Cardiac muscle cell (in vitro differentiated cells and primary cell): Measurements from ENCODE around the gene ZNF649. TPM values are rescaled to one million over a fixed set of nuclear protein-coding genes. Genes with fewer than 3 reads are reported as not detected.

Source experiments
- DNase-seq, 2 donors: peaks; one replicate each; pipeline versions ENCODE4 v3.0.0 to v3.0.0-alpha.2; 2010 to 2017; ENCODE audit warnings: low read depth in 1 of 2, low spot score in 1 of 2
- H3K27ac ChIP-seq: fragments of 200-600 bp; sonication (generic); 2 replicates; pipeline ENCODE4 v1.5.1; 2016
- H3K27me3 ChIP-seq: fragments of 200-600 bp; sonication (generic); 2 replicates; pipeline ENCODE4 v1.6.0; 2016; ENCODE audit warnings: control low read depth
- H3K36me3 ChIP-seq: fragments of 200-600 bp; sonication (generic); 2 replicates; pipeline ENCODE4 v1.5.1; 2016; ENCODE audit warnings: control low read depth
- H3K4me1 ChIP-seq: fragments of 200-600 bp; sonication (generic); 2 replicates; pipeline ENCODE4 v1.8.1; 2017; ENCODE audit warnings: low read depth, mild to moderate bottlenecking, mixed run types
- H3K4me3 ChIP-seq: fragments of 200-600 bp; sonication (generic); 2 replicates; pipeline ENCODE4 v1.5.1; 2016; ENCODE audit warnings: mild to moderate bottlenecking
- H3K9me3 ChIP-seq: fragments of 200-600 bp; sonication (generic); 2 replicates; pipeline ENCODE4 v1.5.1; 2017; ENCODE audit warnings: low read depth, mild to moderate bottlenecking, control low read depth
- CTCF ChIP-seq: IDR thresholded peaks from 2 replicates; pipeline ENCODE4 v1.5.1; 2012; ENCODE audit warnings: low read depth, mild to moderate bottlenecking, low read length
- polyA plus RNA-seq: library from polyadenylated mRNA; unstranded; fragments of >200 nt; fragmentation: Nextera tagmentation; extraction: Ambion mirVana; gene quantifications from 2 replicates; pipeline ENCODE4 v1.2.1, GENCODE V29; 2016
- total RNA-seq: library from RNA; depleted of rRNA; stranded (reverse); fragments of >200 nt; gene quantifications from 2 replicates; pipeline ENCODE4 v1.2.3, GENCODE V29; 2016

The ZNF649 gene
- total and polyA plus RNA-seq, 2 experiments from 2014 or later, result 17.4 to 26.3 TPM

GRCh38 chr19:51938936-51939335 lies 34.1 kb upstream of the ZNF649 start:
- no peaks in the 10 kb centered on the region for H3K4me1 ChIP-seq
- no peak overlapping the region for H3K4me3 ChIP-seq
- no peak for DNase-seq
- H3K9me3 ChIP-seq, result no peaks in the 10 kb centered on the region
- H3K36me3 ChIP-seq, result peaks cover 62% of the 10 kb centered on the region
- H3K27me3 ChIP-seq, result no peaks in the 10 kb centered on the region
- no peak overlapping the region for H3K27ac ChIP-seq
- TF ChIP-seq CTCF, result no peak

DNA sequence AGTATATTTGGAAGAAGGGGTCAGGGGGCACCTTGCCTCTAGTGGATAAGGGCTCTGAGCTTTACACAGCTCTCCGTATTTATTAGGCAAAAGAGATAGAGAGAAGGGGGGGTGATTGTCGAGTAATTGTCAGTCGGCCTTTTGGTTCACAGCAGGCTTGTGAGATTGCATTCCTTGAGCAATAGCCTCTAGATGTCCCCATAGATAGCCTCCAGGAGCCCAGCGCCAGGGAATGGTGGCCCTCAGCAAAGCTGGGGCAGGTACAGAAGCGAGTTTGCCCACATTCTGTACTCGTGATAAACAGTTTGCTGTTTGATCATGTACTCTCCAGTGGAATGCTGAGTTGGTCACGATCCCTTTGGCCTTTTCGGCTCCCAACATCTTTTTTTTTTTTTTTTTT lies 27.1 kb upstream of the ZNF649 start:
- no peaks in the 10 kb centered on the region for H3K27me3 ChIP-seq
- no peaks in the 10 kb centered on the region for H3K4me1 ChIP-seq
- no peak for DNase-seq
- H3K4me3 ChIP-seq, result no peak overlapping the region
- no peak overlapping the region for H3K27ac ChIP-seq
- no peaks in the 10 kb centered on the region for H3K9me3 ChIP-seq
- no peak for TF ChIP-seq CTCF
- H3K36me3 ChIP-seq, result peaks cover 29% of the 10 kb centered on the region

GRCh38 chr19:51927859-51928258 lies 23.0 kb upstream of the ZNF649 start:
- H3K9me3 ChIP-seq, result no peaks in the 10 kb centered on the region
- peaks cover 15% of the 10 kb centered on the region for H3K36me3 ChIP-seq
- no peaks in the 10 kb centered on the region for H3K4me1 ChIP-seq
- peak overlapping the region; percentile 97 for H3K27ac ChIP-seq
- H3K27me3 ChIP-seq, result no peaks in the 10 kb centered on the region
- no peak for TF ChIP-seq CTCF
- peak overlapping the region; percentile 58 for H3K4me3 ChIP-seq
- DNase-seq, result no peak

DNA sequence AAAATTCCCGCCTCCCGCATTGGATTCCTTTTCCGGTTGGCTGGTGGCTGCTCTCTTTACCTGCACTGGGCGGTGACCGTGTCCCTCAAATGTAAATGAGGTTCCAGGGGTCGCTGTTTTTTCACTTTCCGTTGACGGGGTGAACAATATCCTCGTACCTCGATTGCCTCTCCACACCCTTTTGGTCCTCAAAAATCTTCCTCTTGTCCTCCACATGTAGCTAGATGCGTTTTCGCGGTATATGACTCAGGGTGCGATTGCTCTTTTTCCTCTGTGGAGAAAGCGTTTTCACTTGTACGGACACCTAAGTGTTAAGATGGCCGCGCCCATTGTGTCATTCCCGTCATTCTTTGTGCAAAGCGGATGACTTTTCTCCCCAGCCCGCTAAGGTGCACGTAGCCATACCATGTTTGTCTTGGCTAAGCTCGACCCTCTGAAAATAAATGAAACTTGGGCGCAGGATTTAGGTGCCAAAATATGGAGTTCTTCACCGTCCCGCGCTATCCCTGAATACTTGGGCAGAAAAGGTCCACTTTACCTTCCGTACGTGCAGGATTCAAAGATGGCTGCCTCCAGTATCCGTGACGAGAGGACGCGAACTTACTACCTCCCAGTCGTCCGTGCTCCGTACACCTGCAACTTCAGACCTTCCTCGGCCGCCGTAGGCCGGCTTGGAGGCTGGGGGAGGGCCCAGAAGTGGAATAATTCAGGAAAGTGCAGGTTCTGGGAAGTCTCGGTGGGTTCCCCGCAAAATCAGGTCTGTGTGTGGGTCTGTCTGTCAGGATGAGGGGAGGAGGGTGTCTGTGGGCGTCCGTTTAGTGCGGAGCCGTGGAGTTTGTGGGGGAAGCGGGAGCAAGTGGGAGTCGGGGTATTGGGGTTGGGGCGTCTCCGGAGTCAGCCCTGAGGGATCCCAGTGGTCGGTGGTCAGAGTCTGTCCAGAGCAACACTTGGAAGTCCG lies 22.2 kb upstream of the ZNF649 start, which contains the start of gene ZNF613:
Gene ZNF613, plus strand, starts transcription at position 689 of the 958 bp plus-strand sequence. CDS start 8,749 bp downstream, outside the sequence.
- Histone ChIP-seq H3K4me3 (peak within 1 kb of the TSS; percentile 58), H3K36me3 (peaks cover 15% of the 10 kb centered on the region), H3K27ac (peak within 1 kb of the TSS; percentile 97), H3K9me3 (peaks cover 4% of the 10 kb centered on the region), H3K27me3 (no peaks in the 10 kb centered on the region), H3K4me1 (no peaks in the 10 kb centered on the region)
- peak; percentile 95 to 97 for DNase-seq
- peak; percentile 22 for TF ChIP-seq CTCF

DNA sequence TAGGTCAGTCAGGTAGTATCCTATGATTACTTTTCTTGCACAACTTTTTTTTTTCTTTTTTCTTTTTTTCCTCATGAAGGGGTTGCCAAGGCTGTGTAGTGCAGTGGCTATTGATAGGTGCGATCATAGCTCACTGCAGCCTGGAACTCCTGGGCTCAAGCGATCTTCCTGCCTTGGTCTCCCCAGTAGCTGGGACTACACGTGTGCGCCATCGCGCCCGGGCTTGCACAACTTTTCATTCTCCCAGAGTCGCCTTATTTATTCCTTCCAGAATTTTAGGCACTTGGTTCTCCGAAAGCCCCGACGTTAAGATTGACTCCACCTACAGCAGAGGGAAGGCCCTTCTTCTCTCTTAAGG lies 21.6 kb upstream of the ZNF649 start:
- Histone ChIP-seq H3K4me1 (no peaks in the 10 kb centered on the region), H3K4me3 (peak overlapping the region; percentile 58), H3K27me3 (no peaks in the 10 kb centered on the region), H3K36me3 (peaks cover 10% of the 10 kb centered on the region), H3K9me3 (peaks cover 4% of the 10 kb centered on the region), H3K27ac (peak overlapping the region; percentile 97)
- DNase-seq, result no peak
- no peak for TF ChIP-seq CTCF
